Mesothelial cell of epicardium (in vitro differentiated cells): ENCODE results near the gene MTMR1. TPM values are rescaled to one million over a fixed set of nuclear protein-coding genes. Genes with fewer than 3 reads are reported as not detected.

Experiments used
- DNase-seq, 2 experiments: peaks; one replicate each; pipeline ENCODE4 v3.0.0; 2021; ENCODE audit warnings: low spot score in 2 of 2; ENCODE audit not compliant: unreplicated experiment in 2 of 2
- H3K27ac Mint-ChIP-seq: 2 replicates; pipeline ENCODE4 v1.8.0; 2021; ENCODE audit warnings: mixed read lengths
- H3K27me3 Mint-ChIP-seq: 2 replicates; pipeline ENCODE4 v1.8.0; 2021; ENCODE audit warnings: low read depth, mixed read lengths
- H3K36me3 Mint-ChIP-seq: 2 replicates; pipeline ENCODE4 v1.8.0; 2021; ENCODE audit warnings: mixed read lengths
- H3K4me1 Mint-ChIP-seq: 2 replicates; pipeline ENCODE4 v1.8.0; 2021; ENCODE audit warnings: mixed read lengths
- H3K4me3 Mint-ChIP-seq: 2 replicates; pipeline ENCODE4 v1.8.0; 2021; ENCODE audit warnings: mild to moderate bottlenecking, moderate library complexity, mixed read lengths
- H3K9me3 Mint-ChIP-seq: 2 replicates; pipeline ENCODE4 v1.8.0; 2021; ENCODE audit warnings: mixed read lengths
- CTCF ChIP-seq: fragments of 200-600 bp; sonication (generic); IDR thresholded peaks from one replicate; pipeline ENCODE4 v1.5.0; 2021; ENCODE audit warnings: antibody characterized with exemption; ENCODE audit not compliant: unreplicated experiment
- total RNA-seq: library from RNA; stranded (reverse); gene quantifications from 3 replicates; pipeline ENCODE4 v1.2.1, GENCODE V29; 2021

Gene MTMR1
- total RNA-seq, 1 donor from 2014 or later, result 38.1 TPM

GRCh38 chrX:150676221-150676620 lies 17.0 kb upstream of the MTMR1 start:
- no peaks in the 10 kb centered on the region for H3K36me3 Mint-ChIP-seq
- no peaks in the 10 kb centered on the region for H3K4me1 Mint-ChIP-seq
- peaks cover 34% of the 10 kb centered on the region for H3K9me3 Mint-ChIP-seq
- no peak for TF ChIP-seq CTCF
- H3K27ac Mint-ChIP-seq, result no peak overlapping the region
- H3K4me3 Mint-ChIP-seq, result no peak overlapping the region
- DNase-seq, result no peak
- H3K27me3 Mint-ChIP-seq, result no peaks in the 10 kb centered on the region

DNA sequence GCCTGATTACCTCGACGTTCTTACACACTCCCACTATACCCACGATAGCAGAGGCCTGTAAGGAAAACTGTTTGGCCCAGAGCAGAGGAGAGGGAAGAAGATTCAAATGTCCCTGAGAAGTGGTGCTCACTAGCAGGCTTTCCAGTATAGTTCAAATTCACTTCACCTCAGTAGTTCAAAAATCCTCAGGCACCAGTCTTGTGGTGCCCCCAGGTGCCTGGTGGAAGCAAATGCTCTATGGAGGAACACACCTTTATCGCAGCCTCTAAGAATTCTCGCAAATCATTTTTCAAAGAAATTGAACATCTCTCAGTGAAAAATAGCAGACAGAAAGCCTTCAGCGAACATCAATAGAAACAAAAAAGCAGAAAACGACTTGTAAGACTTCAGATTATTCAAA lies 12.2 kb upstream of the MTMR1 start:
- Mint-ChIP-seq H3K4me1 (no peaks in the 10 kb centered on the region), H3K27me3 (no peaks in the 10 kb centered on the region), H3K36me3 (no peaks in the 10 kb centered on the region), H3K4me3 (no peak overlapping the region), H3K9me3 (peaks cover 41% of the 10 kb centered on the region), H3K27ac (no peak overlapping the region)
- no peak for TF ChIP-seq CTCF
- DNase-seq, result no peak

GRCh38 chrX:150683112-150683511 lies 10.1 kb upstream of the MTMR1 start:
- TF ChIP-seq CTCF, result no peak
- peaks cover 28% of the 10 kb centered on the region for H3K9me3 Mint-ChIP-seq
- H3K36me3 Mint-ChIP-seq, result no peaks in the 10 kb centered on the region
- DNase-seq, result no peak
- no peak overlapping the region for H3K27ac Mint-ChIP-seq
- H3K27me3 Mint-ChIP-seq, result no peaks in the 10 kb centered on the region
- H3K4me1 Mint-ChIP-seq, result no peaks in the 10 kb centered on the region
- H3K4me3 Mint-ChIP-seq, result no peak overlapping the region

GRCh38 chrX:150683536-150684146 lies 9.6 kb upstream of the MTMR1 start:
- TF ChIP-seq CTCF, result peak; percentile 48
- Mint-ChIP-seq H3K27me3 (no peaks in the 10 kb centered on the region), H3K36me3 (no peaks in the 10 kb centered on the region), H3K27ac (no peak overlapping the region), H3K4me3 (no peak overlapping the region), H3K9me3 (peaks cover 28% of the 10 kb centered on the region), H3K4me1 (no peaks in the 10 kb centered on the region)
- no peak for DNase-seq

GRCh38 chrX:150688911-150689451 lies 4.2 kb upstream of the MTMR1 start:
- H3K9me3 Mint-ChIP-seq, result peaks cover 31% of the 10 kb centered on the region
- peaks cover 5% of the 10 kb centered on the region for H3K4me1 Mint-ChIP-seq
- no peak overlapping the region for H3K4me3 Mint-ChIP-seq
- DNase-seq, result no peak
- H3K27ac Mint-ChIP-seq, result no peak overlapping the region
- no peak for TF ChIP-seq CTCF
- H3K36me3 Mint-ChIP-seq, result no peaks in the 10 kb centered on the region
- H3K27me3 Mint-ChIP-seq, result no peaks in the 10 kb centered on the region
